Endothelial cell of umbilical vein (primary cell): ENCODE results near the gene MINDY3. TPM values are rescaled to one million over a fixed set of nuclear protein-coding genes. Genes with fewer than 3 reads are reported as not detected.
"Not testable (repeated sequence)": the region's sequence is repeated elsewhere in the genome, so short reads cannot be mapped to it uniquely, and the experiment has no call there.

ENCODE experiments used
- BruUV-seq: library from RNA; stranded (reverse); fragments of 400-500 nt; replicated peaks from 2 replicates; lab custom pipeline; 2021; lab: Mats Ljungman, UMichigan
- CTCF ChIA-PET: fragments of 300-600, 350-600 bp; sonication (Branson Sonifier 250); formaldehyde crosslinking; loops from one replicate; lab custom pipeline; 2021; ENCODE audit warnings: antibody characterized with exemption, inconsistent platforms; lab: Charles Lee
- POLR2A ChIA-PET: fragments of 300-600, 350-600 bp; sonication (Branson Sonifier 250); formaldehyde crosslinking; loops from one replicate; lab custom pipeline; 2021; ENCODE audit warnings: antibody characterized with exemption, inconsistent platforms; lab: Charles Lee
- DNase-seq: peaks from one replicate; pipeline ENCODE4 v3.0.0-alpha.2; 2011; ENCODE audit warnings: low read depth, low spot score
- FAIRE-seq: peaks from 2 replicates; lab custom pipeline; 2011; peaks lifted over from hg19 to GRCh38; lab: Jason Lieb, UNC
- H2AFZ ChIP-seq: 2 replicates; pipeline ENCODE4 v1.6.0; 2012; ENCODE audit warnings: low read depth, low read length, control low read depth, inconsistent platforms
- H3K27ac ChIP-seq: 2 replicates; pipeline ENCODE4 v1.5.1; 2011; ENCODE audit warnings: low read depth, mild to moderate bottlenecking, control low read depth, low read length, moderate library complexity; ENCODE audit not compliant: insufficient read depth
- H3K27me3 ChIP-seq, 2 experiments: 2 replicates each; pipeline versions ENCODE4 v1.6.0 to v1.6.1; 2011; ENCODE audit warnings: low read length in 2 of 2, mixed read lengths in 1 of 2; ENCODE audit not compliant: control insufficient read depth in 2 of 2, insufficient read depth in 2 of 2
- H3K36me3 ChIP-seq, 2 experiments: 2 replicates in 1 of 2; 3 replicates in 1 of 2; pipeline ENCODE4 v1.5.1; 2011; ENCODE audit warnings: low read length in 2 of 2, mild to moderate bottlenecking in 1 of 2, moderate library complexity in 1 of 2; ENCODE audit not compliant: control insufficient read depth in 2 of 2, insufficient read depth in 2 of 2; ENCODE audit errors: extremely low read depth in 1 of 2
- H3K4me1 ChIP-seq: 3 replicates; pipeline ENCODE4 v1.5.1; 2011; ENCODE audit warnings: mild to moderate bottlenecking, low read length; ENCODE audit not compliant: control insufficient read depth, insufficient read depth; ENCODE audit errors: extremely low read depth
- H3K4me2 ChIP-seq: 2 replicates; pipeline ENCODE4 v1.6.1; 2011; ENCODE audit warnings: low read length, control low read depth, mixed read lengths; ENCODE audit not compliant: insufficient read depth
- H3K4me3 ChIP-seq, 3 experiments: fragments of 200-600 bp in 1 of 3; sonication (generic), shearing (Covaris generic) in 1 of 3; replicated peaks in 1 of 3; 2 replicates each; pipeline ENCODE4 v1.5.1; 2011 to 2016; ENCODE audit warnings: control low read depth in 3 of 3, low read length in 3 of 3, mild to moderate bottlenecking in 2 of 3, inconsistent platforms in 1 of 3, low read depth in 1 of 3, moderate library complexity in 1 of 3; ENCODE audit not compliant: insufficient read depth in 1 of 3
- H3K79me2 ChIP-seq: 2 replicates; pipeline ENCODE4 v1.6.0; 2012; ENCODE audit warnings: low read length, inconsistent platforms; ENCODE audit not compliant: control insufficient read depth, insufficient read depth
- H3K9ac ChIP-seq: replicated peaks from 2 replicates; pipeline ENCODE3; 2011; ENCODE audit warnings: low read length, control low read depth; ENCODE audit not compliant: insufficient read depth; ENCODE audit errors: extremely low read depth
- H3K9me1 ChIP-seq: replicated peaks from 3 replicates; pipeline ENCODE4 v1.6.0; 2011; ENCODE audit warnings: mild to moderate bottlenecking, low read length; ENCODE audit not compliant: control insufficient read depth, insufficient read depth; ENCODE audit errors: extremely low read depth
- H3K9me3 ChIP-seq: replicated peaks from 2 replicates; pipeline ENCODE4 v1.5.1; 2012; ENCODE audit warnings: low read length, inconsistent platforms; ENCODE audit not compliant: control insufficient read depth, insufficient read depth
- H4K20me1 ChIP-seq: replicated peaks from 2 replicates; pipeline ENCODE3; 2011; ENCODE audit warnings: mild to moderate bottlenecking, low read length; ENCODE audit not compliant: control insufficient read depth, insufficient read depth; ENCODE audit errors: extremely low read depth
- CTCF ChIP-seq, 2 donors: IDR thresholded peaks; 1 replicate in 1 of 2; 2 replicates in 1 of 2; pipeline ENCODE4 v1.5.1; 2011; ENCODE audit warnings: low read length in 2 of 2, mild to moderate bottlenecking in 2 of 2, moderate library complexity in 2 of 2, control low read depth in 1 of 2, inconsistent platforms in 1 of 2, low read depth in 1 of 2; ENCODE audit not compliant: insufficient read depth in 1 of 2; ENCODE audit errors: extremely low read depth in 1 of 2
- EZH2 ChIP-seq: IDR thresholded peaks from 2 replicates; pipeline ENCODE4 v1.6.1; 2012; ENCODE audit warnings: borderline replicate concordance, low read depth, mild to moderate bottlenecking, moderate library complexity, low read length, inconsistent platforms; ENCODE audit not compliant: severe bottlenecking
- FOS ChIP-seq: IDR thresholded peaks from 2 replicates; pipeline ENCODE4 v1.6.1; 2011; ENCODE audit warnings: mild to moderate bottlenecking, low read length, moderate library complexity, borderline replicate concordance; ENCODE audit not compliant: insufficient read depth
- GATA2 ChIP-seq: IDR thresholded peaks from 2 replicates; pipeline ENCODE4 v1.7.0; 2011; ENCODE audit warnings: low read depth, mild to moderate bottlenecking, moderate library complexity, mixed read lengths, low read length; ENCODE audit not compliant: insufficient read length, insufficient read depth
- JUN ChIP-seq: IDR thresholded peaks from 2 replicates; pipeline ENCODE4 v1.6.1; 2011; ENCODE audit warnings: borderline replicate concordance, low read depth; ENCODE audit not compliant: insufficient read length, insufficient read depth
- MAX ChIP-seq: IDR thresholded peaks from 2 replicates; pipeline ENCODE4 v1.6.1; 2011; ENCODE audit not compliant: insufficient read depth, insufficient read length
- MYC ChIP-seq: IDR thresholded peaks from one replicate; pipeline ENCODE4 v1.6.1; 2011; ENCODE audit warnings: mild to moderate bottlenecking, low read depth, low read length
- POLR2A ChIP-seq: IDR thresholded peaks from 2 replicates; pipeline ENCODE4 v1.6.1; 2012; ENCODE audit warnings: low read depth, mild to moderate bottlenecking, control low read depth, low read length
- POLR2AphosphoS5 ChIP-seq: IDR thresholded peaks from 2 replicates; pipeline ENCODE4 v1.6.1; 2012; ENCODE audit warnings: low read depth, mild to moderate bottlenecking, control low read depth, low read length, moderate library complexity; ENCODE audit not compliant: insufficient read depth
- dilution Hi-C: fragments of 300-500 bp; cut with MboI; formaldehyde crosslinking; loops from one replicate; pipeline ENCODE4 v1.15.0; 2019; ENCODE audit warnings: low sequenced_read_pairs; ENCODE audit not compliant: extremely low pct_ligation_motif_present
- intact Hi-C: fragments of 100-400 bp; cut with micrococcal nuclease; formaldehyde crosslinking; loops from one replicate; pipeline ENCODE4 v1.10.0; 2022
- polyA plus RNA-seq, 4 experiments: library from polyadenylated mRNA; depleted of rRNA in 3 of 4; stranded (reverse) in 3 of 4; unstranded in 1 of 4; fragments of >200 nt; gene quantifications; 2 replicates each; pipeline versions ENCODE4 v1.2.1 to v1.2.3, GENCODE V29; 2011 to 2012; ENCODE audit warnings: missing spikeins in 1 of 4
- total RNA-seq: library from RNA; stranded (reverse); gene quantifications from 2 replicates; pipeline ENCODE4 v1.2.3, GENCODE V29; 2021

The MINDY3 gene
- total and polyA plus RNA-seq, 2 donors (not counting 3 experiments of a cell fraction or from before 2014, with no cell fraction given), result 7.5 to 20.2 TPM

- H3K4me2 ChIP-seq, H3K9me1 ChIP-seq, intact Hi-C loops, H3K79me2 ChIP-seq, H3K4me1 ChIP-seq, dilution Hi-C loops, H3K27ac ChIP-seq, CTCF ChIA-PET, DNase-seq, H3K9me3 ChIP-seq, POLR2A ChIA-PET, H3K9ac ChIP-seq, H2AFZ ChIP-seq, H3K4me3 ChIP-seq, FAIRE-seq, BruUV-seq, H3K27me3 ChIP-seq, H4K20me1 ChIP-seq, H3K36me3 ChIP-seq: not testable (repeated sequence)
Observed at GRCh38 chr10:15762239-15762638, 98.1 kb downstream of the MINDY3 start.

GRCh38 chr10:15761224-15761623 is 99.1 kb downstream of the MINDY3 start:
- CTCF ChIA-PET, H3K4me3 ChIP-seq, intact Hi-C loops, H3K4me2 ChIP-seq, FAIRE-seq, H4K20me1 ChIP-seq, dilution Hi-C loops, BruUV-seq, H2AFZ ChIP-seq, H3K27ac ChIP-seq, DNase-seq, POLR2A ChIA-PET, H3K9ac ChIP-seq, H3K36me3 ChIP-seq, H3K9me3 ChIP-seq, H3K4me1 ChIP-seq, H3K9me1 ChIP-seq, H3K79me2 ChIP-seq: not testable (repeated sequence)
- H3K27me3 ChIP-seq, result peaks cover 4 to 14% of the 10 kb centered on the region in 2 experiments

- dilution Hi-C loops (no loop called here), intact Hi-C loops (no loop called here)
- no peak overlapping the region for H3K4me3 ChIP-seq
- TF ChIP-seq CTCF (IDR thresholded peaks at IDR 0.05; ENCODE audit: extremely low read depth in 1 of 2, insufficient read depth in 1 of 2, low read depth in 1 of 2, low read length in 2 of 2) (no peak), MYC (no peak), JUN (no peak), POLR2AphosphoS5 (no peak), MAX (no peak), EZH2 (no peak), FOS (no peak), POLR2A (no peak), GATA2 (no peak)
- H2AFZ ChIP-seq, result no peak overlapping the region
- FAIRE-seq, result no peak
- no peak overlapping the region for H3K27ac ChIP-seq
- H4K20me1 ChIP-seq, result no peaks in the 10 kb centered on the region
- no peak overlapping the region for H3K4me2 ChIP-seq
- BruUV-seq, result no TSS peak
- no peaks in the 10 kb centered on the region for H3K79me2 ChIP-seq
- H3K4me1 ChIP-seq, result no peaks in the 10 kb centered on the region
- no peaks in the 10 kb centered on the region for H3K9me3 ChIP-seq
- CTCF ChIA-PET, result no interaction called here
- no peak overlapping the region for H3K9ac ChIP-seq
- no peaks in the 10 kb centered on the region for H3K36me3 ChIP-seq
- no peaks in the 10 kb centered on the region for H3K9me1 ChIP-seq
- no peak for DNase-seq
- H3K27me3 ChIP-seq, result peaks cover 4 to 16% of the 10 kb centered on the region in 2 experiments
- POLR2A ChIA-PET, result no interaction called here
Observed at GRCh38 chr10:15760681-15761080, 99.6 kb downstream of the MINDY3 start.
